WERI-Rb-1 (cell line): Measurements from ENCODE around the gene SLC2A10.

Source experiments
- DNase-seq: peaks from one replicate; pipeline ENCODE4 v3.0.0-alpha.2; 2020
- H3K27ac ChIP-seq: fragments of 250-450 bp; sonication (Bioruptor Pico); 2 replicates; pipeline ENCODE4 v1.5.1; 2020; ENCODE audit warnings: mild to moderate bottlenecking, moderate library complexity
- H3K27me3 ChIP-seq: fragments of 250-450 bp; sonication (Bioruptor Pico); 2 replicates; pipeline ENCODE4 v1.5.1; 2021; ENCODE audit warnings: mild to moderate bottlenecking, low read depth, moderate library complexity; ENCODE audit not compliant: insufficient read depth, severe bottlenecking
- H3K36me3 ChIP-seq: fragments of 250-450 bp; sonication (Bioruptor Pico); 2 replicates; pipeline ENCODE4 v1.5.1; 2020; ENCODE audit warnings: mild to moderate bottlenecking, moderate library complexity
- H3K4me3 ChIP-seq: 2 replicates; pipeline ENCODE4 v1.5.1; 2011; ENCODE audit warnings: low read depth, mild to moderate bottlenecking, control low read depth, low read length
- H3K9me3 ChIP-seq: fragments of 250-450 bp; sonication (Bioruptor Pico); 2 replicates; pipeline ENCODE4 v1.5.1; 2021; ENCODE audit warnings: mild to moderate bottlenecking, moderate library complexity; ENCODE audit not compliant: severe bottlenecking
- CTCF ChIP-seq: IDR thresholded peaks from 2 replicates; pipeline ENCODE4 v1.5.1; 2011; ENCODE audit warnings: low read depth, mild to moderate bottlenecking, control low read depth, inconsistent platforms, low read length

The SLC2A10 gene

DNA sequence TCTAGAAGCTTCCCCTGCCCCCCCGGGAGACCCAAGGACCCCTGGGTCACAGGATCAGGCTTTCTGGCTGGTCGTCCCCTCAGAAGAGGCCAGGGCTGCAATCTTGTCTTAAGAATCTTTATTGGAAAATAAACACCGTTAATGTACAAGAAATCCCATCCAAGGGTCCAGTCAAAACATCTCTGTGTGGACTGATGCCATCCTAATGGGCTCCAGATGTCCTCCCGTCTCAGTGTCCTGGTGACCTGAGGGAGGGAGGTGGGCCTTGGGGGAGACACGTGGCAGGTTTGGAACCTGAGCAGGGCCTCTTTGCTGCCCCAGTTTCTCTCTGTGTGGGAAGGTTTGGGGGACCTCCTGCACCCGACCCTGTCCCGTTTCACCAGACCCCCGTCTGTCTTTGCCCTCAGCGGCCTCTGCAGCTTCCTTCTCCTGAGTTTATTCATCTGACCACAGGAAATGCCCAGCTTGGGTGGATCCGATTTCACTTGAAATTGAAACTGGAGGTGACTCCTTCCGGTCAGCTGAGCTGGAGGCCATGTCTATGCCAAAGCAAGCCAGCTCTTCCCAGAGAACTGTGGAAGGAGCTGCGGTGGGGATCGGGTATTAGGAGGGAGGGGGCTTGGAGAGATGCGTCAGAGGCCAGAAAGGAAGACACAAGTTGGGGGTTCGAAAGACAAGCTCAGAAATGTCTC lies 75.1 kb downstream of the SLC2A10 start:
- H3K9me3 ChIP-seq = no peaks in the 10 kb centered on the region
- H3K36me3 ChIP-seq = no peaks in the 10 kb centered on the region
- no peak for DNase-seq
- no peaks in the 10 kb centered on the region for H3K27me3 ChIP-seq
- no peak overlapping the region for H3K4me3 ChIP-seq
- TF ChIP-seq CTCF = no peak
- no peak overlapping the region for H3K27ac ChIP-seq
